Stimulated activated CD8-positive, alpha-beta memory T cell treated with anti-CD3 and anti-CD28 coated beads, Interleukin-15, amount 100 ng/mL, for 24 hours (primary cell): Measurements from ENCODE around the gene GNAT2.

ENCODE experiments used
- DNase-seq: peaks from one replicate; pipeline ENCODE4 v3.0.0-alpha.2; 2020; ENCODE audit warnings: low read depth

GNAT2 gene

DNA sequence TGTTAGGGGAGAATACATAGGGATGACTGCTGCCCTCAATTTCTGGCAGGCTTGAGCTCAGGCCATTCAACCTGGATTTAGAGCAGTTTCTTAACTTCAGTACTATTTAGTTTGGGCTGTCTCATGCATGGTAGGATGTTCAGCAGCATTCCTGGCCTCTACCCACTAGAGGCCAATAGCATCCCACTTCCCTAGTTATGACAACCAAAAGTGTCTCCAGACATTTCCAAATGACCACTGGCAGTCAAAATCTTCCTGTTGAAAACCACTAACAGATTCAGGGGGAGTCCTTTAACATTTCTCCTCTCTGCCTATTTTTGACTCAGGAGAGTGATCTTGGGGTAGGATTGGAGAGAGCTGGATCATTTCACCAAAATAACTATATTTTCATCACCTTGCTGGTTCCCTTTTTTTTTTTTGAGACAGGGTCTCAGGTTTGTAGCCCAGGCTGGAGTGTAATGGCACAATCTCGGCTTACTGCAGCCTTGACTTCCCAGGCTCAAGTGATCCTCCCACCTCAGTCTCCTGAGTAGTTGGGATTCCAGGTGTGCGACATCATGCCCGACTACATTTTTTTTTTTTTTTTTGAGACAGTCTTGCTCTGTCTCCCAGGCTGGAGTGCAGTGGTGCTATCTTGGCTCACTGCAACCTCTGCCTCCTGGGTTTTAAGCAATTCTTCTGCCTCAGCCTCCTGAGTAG lies 8.7 kb downstream of the GNAT2 start:
- DNase-seq = no peak

DNA sequence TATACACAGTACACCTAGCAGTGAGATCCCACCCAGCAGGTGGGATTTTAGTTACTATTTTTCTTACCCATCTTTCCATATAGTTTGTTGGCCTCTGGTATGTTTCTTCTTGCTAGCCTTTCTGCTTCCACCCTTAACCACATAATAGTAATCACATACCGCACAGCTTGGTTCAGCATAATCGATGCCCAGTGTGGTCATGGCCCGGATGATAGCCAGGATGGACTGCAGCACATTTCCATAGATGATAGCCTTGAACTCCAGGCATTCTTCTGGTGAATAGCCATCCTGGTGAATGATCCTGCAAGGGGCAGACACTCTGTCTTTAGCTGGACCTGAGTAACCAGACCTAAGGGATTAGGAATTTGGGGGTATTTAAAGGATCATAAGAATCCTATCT lies 9.5 kb downstream of the GNAT2 start:
- DNase-seq = no peak

DNA sequence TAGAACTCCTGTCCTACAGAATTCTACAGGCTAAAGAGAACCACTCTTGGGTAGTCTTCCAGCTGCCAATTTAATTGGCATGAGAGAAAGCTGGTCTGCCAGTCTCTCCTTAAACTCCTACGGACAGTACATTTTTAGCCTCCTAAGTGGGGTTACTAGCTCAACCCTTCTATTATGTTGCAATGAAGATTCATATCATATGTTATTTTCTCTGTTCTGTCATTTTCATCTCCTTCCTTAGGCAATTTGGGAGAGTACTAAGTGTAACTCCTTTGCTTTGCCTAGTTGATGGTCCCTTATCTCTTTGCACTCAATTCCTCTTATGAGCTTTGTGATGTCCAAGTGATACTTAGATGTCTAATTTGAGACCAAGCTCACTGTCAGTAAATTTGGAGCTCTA lies 14.0 kb downstream of the GNAT2 start:
- DNase-seq = no peak

DNA sequence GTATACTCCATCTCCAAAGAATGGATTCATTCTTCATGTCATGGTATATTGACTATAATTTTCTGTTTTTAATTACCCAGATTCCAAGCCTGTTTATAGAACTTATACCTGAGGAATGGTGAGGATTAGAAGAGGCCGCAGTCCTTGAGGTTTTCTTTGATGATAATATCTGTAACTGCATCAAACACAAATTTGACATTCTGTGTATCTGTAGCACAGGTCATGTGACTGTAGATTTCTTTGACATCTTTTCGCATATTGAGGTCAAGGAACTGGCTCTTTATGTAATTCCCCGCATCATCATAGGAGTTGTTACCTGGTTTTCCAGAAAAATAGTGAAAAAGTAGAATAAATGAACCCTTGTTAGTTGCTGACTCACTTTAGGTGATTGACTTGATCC lies 16.2 kb downstream of the GNAT2 start:
- DNase-seq = no peak

DNA sequence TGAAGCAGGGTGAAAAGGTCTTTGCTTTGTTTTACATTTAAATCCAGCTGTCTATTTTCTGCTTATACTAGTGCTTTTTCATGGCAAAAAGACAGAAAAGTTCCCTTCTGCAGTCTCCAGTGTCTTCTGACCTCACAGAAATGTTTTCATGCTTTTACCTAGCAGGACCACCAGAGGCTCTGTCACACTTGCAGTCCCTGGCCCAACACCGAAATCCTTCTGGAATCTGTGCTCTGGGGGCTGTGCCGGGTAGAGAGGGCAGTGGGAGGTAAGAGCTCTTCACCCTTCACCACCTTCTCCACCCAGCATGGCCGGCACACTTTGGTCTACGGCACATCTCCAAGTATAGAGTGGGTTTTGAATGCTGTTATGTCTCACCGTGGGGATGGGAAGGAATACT lies 20.8 kb downstream of the GNAT2 start:
- no peak for DNase-seq

DNA sequence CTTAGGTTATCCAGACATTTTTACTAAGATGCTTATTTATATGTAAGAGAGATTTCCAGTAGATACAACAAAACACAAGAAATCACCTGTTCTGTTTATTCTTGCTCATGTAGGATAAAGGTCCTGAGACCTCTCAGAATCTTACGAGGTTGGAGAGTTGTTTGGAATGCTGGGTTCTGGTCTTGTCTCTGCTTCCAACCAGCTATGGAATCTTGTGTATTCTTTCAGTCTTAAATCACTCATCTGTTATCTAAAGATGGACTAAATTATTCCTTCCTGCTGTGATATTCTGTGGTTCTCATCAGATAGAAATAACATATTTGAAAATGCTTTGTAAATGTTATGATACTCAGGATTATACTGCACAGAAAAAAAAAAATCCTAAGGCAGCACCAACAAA lies 21.3 kb downstream of the GNAT2 start:
- DNase-seq = no peak

DNA sequence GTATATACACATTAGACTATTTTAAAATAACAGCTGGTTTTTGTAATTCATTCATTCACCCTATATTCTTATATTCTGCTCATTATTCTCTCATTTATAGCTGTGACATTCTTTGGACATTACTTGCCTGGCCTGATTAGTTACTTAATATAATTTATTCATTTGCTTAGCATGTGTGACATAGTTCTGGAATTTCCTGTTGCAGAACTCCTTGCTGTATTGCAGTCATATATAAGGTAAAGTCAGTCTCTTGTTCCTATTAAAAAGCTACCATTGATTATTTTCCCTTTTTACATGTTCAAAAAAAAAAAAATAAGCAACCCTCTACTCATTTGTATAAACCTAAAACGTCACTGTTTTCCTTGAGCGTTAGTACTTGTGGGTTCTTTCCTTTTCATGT lies 23.9 kb downstream of the GNAT2 start:
- DNase-seq = no peak

DNA sequence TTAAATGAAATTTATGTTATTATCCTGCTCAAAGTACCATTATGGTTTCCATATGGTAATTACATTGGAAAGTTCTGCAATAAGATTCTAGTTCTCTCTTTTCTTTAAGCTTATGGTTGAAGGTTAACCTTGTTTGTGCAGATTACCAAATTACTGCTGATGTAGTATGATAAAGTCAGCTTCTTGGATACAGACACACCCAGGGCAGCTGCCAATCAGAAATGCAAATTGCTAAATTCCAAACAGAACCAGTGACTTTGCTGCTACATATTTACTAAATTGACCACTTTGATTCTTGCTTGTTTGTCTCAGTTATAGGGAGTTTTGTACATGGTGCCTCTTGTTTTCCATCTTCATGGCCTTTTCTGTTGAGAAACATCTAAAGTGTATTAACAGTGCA lies 26.5 kb downstream of the GNAT2 start:
- no peak for DNase-seq

DNA sequence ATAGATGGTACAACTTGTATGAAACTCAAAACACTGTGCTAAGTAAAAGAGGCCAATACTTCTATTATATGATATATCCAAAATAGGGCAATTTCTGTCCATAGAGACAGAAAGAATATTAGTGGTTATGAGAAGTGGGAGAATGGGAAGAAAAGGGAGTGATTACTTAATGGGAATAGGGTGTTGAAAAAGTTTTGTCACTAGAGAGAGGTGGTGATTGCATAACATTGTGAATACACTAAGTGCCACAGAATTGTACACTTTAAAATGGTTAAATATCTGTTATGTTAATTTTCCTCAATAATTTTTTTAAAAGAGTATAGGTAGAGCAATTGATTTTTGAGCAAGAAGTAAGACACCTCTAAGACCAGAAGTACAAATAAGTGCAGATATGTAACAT lies 29.7 kb downstream of the GNAT2 start:
- no peak for DNase-seq

DNA sequence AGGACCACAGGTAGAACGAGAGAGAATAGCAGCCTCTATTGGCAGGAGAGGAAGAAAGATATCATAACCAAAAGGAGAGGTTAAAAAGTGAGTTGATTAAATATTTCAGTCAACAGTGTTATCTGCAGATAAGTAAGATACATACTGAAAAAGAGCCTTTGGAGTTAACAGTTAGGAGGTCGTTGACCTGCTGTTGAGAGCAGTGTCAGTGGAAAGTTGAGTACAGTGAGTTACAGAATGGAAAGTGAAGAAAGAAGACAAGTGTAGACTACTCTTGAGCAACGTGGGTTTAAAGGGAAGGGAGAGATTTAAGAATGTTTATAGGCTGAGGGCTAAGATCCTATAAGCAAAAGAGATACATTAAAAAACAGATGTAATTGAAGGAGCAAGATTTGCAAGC lies 30.2 kb downstream of the GNAT2 start:
- DNase-seq = no peak

DNA sequence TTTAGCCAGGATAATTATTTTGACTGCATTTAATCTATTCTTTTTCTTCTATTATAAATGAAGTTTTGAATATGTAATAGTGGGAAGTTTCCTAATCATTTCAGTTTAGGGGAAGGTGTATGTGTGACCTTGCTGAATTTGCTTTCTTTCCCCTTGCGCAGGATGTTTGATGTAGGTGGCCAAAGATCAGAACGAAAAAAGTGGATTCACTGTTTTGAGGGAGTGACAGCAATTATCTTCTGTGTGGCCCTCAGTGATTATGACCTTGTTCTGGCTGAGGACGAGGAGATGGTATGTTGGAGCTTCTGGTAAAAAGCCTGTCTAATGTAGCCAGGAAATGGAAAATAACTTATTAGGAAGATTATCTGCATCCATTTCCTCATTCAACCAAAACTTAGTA lies 33.4 kb downstream of the GNAT2 start:
- no peak for DNase-seq

DNA sequence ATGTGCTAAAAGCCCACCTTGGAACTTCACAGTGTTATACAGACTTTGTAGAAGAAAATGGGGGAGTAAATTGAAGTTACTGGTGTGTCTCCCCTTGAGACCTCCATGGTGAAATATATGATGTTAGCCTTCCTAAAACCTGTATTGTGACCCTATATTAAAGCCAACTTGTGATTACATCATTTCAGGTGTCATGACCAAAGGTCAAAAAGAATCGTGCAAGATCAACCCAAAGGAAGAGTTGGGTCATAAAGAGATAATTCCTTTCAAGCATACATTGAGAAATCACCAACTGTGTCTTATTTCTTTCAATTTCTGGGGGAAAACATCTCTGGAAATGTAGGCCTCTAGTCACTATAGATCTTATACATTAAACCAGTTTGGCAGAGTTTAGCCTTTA lies 34.6 kb downstream of the GNAT2 start:
- DNase-seq = no peak

DNA sequence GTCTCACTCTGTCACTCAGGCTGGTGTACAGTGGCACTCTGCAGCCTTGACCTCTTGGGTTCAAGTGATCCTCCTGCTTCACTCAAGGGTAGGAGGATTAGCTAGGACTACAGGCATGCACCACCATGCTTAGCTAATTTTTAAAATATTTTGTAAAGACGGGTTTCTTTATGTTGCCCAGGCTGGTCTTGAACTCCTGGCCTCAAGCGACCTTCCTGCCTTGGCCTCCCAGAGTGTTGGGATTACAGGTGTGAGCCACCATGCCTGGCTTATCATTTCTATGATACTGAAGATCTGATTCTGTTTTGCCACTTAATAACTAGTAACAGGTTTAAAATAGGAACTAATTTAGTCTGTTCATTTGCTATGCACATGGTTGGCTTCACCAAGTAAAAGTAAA lies 37.4 kb downstream of the GNAT2 start:
- DNase-seq = no peak

DNA sequence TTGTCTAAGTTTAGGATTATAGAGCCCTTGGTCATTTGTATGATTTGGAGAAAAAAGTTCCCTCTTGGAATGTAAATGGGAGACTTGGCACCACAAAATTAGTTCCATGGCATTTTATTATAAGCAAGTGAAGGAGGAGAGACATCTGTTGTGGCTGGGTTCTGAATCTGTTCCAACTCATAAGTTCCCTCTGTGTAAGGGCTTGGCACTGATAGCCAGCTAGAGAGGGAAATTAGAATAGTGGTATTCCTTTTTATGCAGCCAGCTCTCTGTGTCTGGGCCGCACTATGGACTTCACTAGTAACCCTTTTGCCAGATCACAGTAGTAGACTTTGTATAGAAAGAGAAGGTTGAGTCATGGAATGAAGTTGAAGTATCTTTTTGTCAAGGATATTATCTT lies 39.9 kb downstream of the GNAT2 start:
- DNase-seq = no peak

DNA sequence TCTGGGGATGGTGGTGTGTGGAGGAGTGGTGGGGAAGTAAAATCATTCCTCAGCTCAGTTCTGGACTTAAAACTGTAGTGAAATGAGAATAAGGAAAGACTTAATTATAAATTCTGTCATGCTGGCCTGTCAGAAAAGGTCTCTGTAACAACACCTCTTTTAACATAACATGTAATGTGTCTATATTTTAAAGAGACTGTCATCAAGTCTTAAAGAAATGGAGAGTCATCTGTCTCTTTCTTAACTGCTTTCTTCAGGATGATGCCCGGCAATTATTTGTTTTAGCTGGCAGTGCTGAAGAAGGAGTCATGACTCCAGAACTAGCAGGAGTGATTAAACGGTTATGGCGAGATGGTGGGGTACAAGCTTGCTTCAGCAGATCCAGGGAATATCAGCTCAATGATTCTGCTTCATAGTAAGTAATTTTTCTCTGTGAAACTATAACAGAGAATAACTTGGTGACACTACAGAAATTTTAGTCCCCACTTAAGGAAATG lies 40.4 kb downstream of the GNAT2 start:
- no peak for DNase-seq

DNA sequence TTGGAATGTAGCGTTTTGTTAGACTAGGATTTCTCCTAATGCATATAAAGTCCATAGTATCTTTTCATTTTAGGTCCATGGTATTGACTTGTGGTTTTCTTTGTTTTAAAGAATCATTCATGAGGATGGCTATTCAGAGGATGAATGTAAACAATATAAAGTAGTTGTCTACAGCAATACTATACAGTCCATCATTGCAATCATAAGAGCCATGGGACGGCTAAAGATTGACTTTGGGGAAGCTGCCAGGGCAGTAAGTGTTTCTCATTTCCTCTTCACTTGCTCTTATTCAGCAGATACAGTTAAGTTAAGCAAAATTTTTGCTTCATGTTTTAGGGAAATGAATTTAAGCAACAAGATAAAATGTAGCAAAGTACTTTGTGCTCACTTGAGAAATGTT lies 45.6 kb downstream of the GNAT2 start:
- no peak for DNase-seq

DNA sequence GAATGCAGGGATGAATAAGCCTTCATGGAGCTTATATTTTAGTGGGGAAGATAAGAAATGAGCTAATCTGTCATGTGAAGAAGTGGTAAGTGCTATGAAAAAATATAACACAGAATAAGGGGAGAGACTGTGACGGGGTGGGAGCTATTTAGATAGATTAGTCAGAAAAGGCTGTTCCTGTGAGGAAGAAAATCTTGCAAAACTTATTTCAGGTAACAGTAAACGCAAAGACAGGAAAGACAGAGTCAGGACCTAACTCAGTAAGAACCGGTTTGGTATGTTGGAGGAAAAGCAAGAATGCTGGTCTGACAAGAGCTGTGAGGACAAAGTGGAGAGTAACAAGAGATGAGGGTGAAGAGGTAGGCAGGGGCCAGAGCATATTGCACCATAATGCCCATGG lies 49.0 kb downstream of the GNAT2 start:
- no peak for DNase-seq

DNA sequence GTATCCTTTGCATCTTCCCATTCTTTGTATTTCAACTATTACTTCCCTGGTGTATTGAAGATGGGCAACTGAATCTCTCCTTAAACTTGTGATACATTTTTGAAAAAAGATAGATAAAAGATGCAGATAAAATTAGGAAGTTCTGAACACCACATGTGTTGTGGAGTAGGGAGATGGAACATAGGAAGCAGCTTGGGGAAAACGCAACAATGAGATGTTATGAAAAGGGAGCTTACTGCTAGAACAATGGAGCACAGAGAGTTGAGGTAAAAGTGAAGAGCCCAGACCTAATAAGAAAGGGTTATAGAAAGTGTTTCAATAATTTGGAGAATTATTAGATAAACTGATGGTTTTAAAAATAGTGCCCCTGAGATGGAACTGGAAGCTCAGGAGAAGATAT lies 50.1 kb downstream of the GNAT2 start:
- DNase-seq = no peak

DNA sequence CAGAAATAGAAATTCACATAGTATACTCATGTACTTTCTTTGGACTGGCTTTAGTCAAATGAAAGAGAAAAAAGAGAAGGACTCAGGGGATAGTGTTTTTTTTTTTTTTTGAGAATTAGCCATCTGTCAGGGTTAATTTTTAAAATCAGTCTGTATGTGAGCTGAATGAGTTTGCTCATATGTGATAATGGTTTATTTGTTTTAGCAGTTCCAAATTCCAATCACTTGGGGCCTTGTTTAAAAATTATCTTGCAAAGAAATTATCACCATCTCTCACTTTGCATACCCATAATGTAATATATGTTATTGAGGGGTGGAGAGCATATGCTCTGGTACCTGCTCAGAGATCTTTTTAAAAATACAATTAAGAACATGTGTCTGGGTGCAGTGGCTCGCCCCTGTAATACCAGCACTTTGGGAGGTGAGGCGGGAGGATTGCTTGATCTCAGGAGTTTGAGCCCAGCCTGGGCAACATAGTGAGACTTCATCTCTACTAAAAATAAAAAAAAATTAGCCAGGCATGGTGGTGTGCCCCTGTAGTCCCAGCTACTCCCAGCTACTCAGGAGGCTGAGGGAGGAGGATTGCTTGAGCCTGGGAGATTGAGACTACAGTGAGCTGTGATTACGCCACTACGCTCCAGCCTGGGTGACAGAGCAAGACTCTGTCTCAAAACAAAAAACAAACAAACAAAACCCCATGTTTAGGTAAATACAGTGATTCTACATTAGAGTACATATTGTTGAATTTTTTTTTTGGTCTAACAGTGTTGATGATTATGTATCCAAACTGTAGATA lies 51.3 kb downstream of the GNAT2 start:
- DNase-seq = no peak

DNA sequence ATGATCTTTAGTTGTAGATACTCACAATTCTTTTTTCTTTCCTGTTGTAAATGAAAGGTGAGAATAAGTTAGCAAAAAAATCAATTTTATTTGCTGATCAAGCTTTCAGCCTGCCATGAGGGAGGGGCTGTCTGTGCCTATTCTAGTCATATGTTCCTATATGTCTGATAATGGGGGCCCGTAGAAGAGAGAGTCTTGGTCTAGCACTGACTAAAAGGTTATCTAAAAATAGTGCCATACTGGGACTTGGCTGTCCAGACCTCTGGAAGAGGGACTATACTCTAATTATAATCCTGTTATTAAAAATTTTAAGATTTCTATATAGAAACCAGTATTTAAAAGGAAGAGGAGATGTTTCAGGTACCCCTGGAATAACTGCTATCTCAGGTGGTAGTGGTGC lies 52.4 kb downstream of the GNAT2 start:
- no peak for DNase-seq

DNA sequence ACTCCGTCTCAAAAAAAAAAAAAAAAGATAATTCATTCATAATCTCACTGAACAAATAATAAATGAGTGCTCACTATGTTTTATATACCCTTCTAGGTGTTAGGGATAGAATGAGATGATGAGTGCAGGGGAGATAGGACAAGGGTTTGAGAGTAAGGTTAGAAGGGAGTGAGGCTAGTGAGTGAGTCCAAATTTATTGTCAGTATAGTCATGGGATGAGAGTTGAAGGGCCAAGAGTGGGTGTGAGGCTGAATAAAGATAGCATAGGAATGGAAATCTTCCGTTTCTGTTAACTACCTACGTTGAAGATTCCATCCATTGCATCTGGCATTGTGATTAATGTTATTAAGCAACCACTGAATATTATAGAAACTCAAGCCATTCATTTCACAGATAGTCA lies 54.2 kb downstream of the GNAT2 start:
- DNase-seq = no peak

DNA sequence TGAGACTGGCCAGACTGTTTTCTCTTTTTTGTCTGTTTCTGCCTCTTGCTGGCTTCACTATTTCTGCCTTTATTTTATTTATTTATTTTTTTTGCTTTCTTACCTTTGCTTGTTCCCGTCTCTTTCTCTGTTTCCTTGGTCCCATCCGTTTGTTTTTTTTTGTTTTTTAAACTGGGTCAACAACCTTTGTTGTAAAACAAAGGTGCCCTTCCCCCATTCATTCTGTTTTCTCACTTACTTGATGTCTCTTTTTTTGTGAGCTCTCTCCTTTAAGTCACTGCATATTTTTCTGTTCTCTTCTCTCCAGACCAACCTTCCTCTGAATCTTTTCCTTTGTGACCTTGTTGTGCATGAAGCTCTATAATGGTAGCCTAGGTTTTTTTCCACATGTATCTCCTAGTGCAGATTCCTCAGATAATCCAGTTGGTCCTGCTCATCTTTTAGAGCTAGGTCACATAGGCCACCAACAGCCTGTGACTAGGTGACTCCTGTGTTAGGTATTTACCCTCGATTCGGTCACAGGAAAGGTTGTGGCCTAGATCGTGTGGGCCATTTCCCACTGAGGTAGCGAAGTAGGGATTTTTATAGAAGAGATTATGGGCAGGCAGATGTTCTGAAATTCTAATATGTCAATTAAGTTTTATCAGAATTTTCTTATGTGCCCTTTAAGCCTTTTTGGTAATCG lies 55.1 kb downstream of the GNAT2 start:
- DNase-seq = no peak

DNA sequence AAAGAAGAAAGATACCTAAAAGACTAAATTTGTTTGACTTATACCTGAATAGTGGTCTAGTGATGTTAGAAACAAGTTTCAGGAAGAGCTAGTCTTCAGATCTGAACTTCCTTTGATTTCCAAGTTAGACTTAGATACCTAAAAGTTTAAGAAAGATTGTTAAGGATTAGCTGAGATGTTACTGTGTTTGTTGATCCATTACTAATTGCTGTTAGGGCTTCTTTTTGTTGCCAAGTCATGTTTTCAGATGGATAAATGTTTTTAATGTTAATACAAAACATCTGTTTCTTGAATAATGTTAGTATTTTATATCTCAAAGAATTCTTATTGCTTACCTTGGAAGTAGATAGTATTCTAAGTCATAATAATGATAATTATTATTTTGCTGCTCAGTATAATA lies 59.4 kb downstream of the GNAT2 start:
- no peak for DNase-seq
